ENCODE measurements around the gene KRT72. TPM values are rescaled to one million over a fixed set of nuclear protein-coding genes. Genes with fewer than 3 reads are reported as not detected.

KRT72 gene
- total and polyA plus RNA-seq, 2 experiments from 2014 or later: not detected

DNA sequence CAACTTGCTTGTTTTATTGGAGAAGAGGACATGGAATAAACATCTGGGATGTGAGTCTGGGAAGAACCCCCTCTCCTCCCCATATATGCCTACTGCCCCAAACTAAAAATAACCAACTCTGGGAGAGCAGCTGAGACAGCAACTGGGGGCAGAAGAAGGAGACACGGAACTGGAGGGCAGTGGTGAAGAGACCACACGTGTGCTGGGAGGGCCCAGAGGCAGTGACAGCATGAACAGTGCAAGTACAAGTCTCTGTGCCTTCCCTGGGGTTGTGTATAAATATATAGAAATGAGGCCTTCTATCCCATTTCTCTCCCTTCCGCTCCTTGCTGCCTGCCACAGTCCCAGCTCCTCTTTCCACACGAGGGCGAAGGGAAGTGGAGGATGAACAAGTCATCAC lies 21.1 kb upstream of the KRT72 start (continued):
- TF ChIP-seq, protein P1, sequence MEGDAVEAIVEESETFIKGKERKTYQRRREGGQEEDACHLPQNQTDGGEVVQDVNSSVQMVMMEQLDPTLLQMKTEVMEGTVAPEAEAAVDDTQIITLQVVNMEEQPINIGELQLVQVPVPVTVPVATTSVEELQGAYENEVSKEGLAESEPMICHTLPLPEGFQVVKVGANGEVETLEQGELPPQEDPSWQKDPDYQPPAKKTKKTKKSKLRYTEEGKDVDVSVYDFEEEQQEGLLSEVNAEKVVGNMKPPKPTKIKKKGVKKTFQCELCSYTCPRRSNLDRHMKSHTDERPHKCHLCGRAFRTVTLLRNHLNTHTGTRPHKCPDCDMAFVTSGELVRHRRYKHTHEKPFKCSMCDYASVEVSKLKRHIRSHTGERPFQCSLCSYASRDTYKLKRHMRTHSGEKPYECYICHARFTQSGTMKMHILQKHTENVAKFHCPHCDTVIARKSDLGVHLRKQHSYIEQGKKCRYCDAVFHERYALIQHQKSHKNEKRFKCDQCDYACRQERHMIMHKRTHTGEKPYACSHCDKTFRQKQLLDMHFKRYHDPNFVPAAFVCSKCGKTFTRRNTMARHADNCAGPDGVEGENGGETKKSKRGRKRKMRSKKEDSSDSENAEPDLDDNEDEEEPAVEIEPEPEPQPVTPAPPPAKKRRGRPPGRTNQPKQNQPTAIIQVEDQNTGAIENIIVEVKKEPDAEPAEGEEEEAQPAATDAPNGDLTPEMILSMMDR (conservative IDR thresholded peaks at IDR 0.05; ENCODE audit: low read depth in 2 of 2): no peak
- TF ChIP-seq JUNB (IDR thresholded peaks at IDR 0.05; ENCODE audit: unreplicated experiment) (no peak), STAT1 (IDR thresholded peaks at IDR 0.05; ENCODE audit: unreplicated experiment) (no peak), NANOG (IDR thresholded peaks at IDR 0.05; ENCODE audit: borderline replicate concordance) (no peak), EZH2phosphoT487 (IDR thresholded peaks at IDR 0.05; ENCODE audit: unreplicated experiment) (no peak), ZNF331 (CRISPR knock-in tag; IDR thresholded peaks at IDR 0.05; ENCODE audit: low read depth) (no peak), POLR2AphosphoS5 (IDR thresholded peaks at IDR 0.05; ENCODE audit: low read depth) (no peak)

- Mint-ChIP-seq H3K4me1 (no peaks in the 10 kb centered on the region), H3K4me3 (no peak overlapping the region), H3K9me3 (no peaks in the 10 kb centered on the region; the same call in 2 of the 3 replicates), H3K27ac (no peak overlapping the region), H3K36me3 (ENCODE audit: low read depth) (no peaks in the 10 kb centered on the region), H3K27me3 (ENCODE audit: insufficient read depth, low read depth, poor library complexity) (peaks cover 5% of the 10 kb centered on the region)
- DNase-seq (ENCODE audit: low spot score) (no peak), ATAC-seq (no peak)
- Histone ChIP-seq H3K79me2 (replicated peaks; ENCODE audit: insufficient read depth) (no peaks in the 10 kb centered on the region), H4K20me1 (replicated peaks; ENCODE audit: insufficient read depth) (no peaks in the 10 kb centered on the region), H3K36me3 (ENCODE audit: insufficient read depth) (no peaks in the 10 kb centered on the region), H3K4me3 (no peak overlapping the region), H2AFZ (no peak overlapping the region), H3K9me2 (ENCODE audit: insufficient read depth) (no peaks in the 10 kb centered on the region), H3K27me3 (ENCODE audit: insufficient read depth) (no peaks in the 10 kb centered on the region), H3F3A (replicated peaks; ENCODE audit: low read depth) (no peaks in the 10 kb centered on the region), H3K27ac (ENCODE audit: low read depth) (no peak overlapping the region), H3K4me2 (no peak overlapping the region), H3K4me1 (ENCODE audit: insufficient read depth) (no peaks in the 10 kb centered on the region)
- TF ChIP-seq NANOG (IDR thresholded peaks at IDR 0.05; ENCODE audit: borderline replicate concordance) (no peak), POLR2AphosphoS5 (IDR thresholded peaks at IDR 0.05; ENCODE audit: low read depth) (no peak), ZNF462 (CRISPR knock-in tag; IDR thresholded peaks at IDR 0.05) (no peak), EZH2 (IDR thresholded peaks at IDR 0.05; ENCODE audit: low read depth, unreplicated experiment) (no peak), ETS1 (IDR thresholded peaks at IDR 0.05) (no peak), ZNF114 (CRISPR knock-in tag; IDR thresholded peaks at IDR 0.05) (no peak), CREB1 (CRISPR knock-in tag; IDR thresholded peaks at IDR 0.05; ENCODE audit: low read depth) (no peak), JUNB (IDR thresholded peaks at IDR 0.05; ENCODE audit: unreplicated experiment) (no peak)
- TF ChIP-seq, protein P2, sequence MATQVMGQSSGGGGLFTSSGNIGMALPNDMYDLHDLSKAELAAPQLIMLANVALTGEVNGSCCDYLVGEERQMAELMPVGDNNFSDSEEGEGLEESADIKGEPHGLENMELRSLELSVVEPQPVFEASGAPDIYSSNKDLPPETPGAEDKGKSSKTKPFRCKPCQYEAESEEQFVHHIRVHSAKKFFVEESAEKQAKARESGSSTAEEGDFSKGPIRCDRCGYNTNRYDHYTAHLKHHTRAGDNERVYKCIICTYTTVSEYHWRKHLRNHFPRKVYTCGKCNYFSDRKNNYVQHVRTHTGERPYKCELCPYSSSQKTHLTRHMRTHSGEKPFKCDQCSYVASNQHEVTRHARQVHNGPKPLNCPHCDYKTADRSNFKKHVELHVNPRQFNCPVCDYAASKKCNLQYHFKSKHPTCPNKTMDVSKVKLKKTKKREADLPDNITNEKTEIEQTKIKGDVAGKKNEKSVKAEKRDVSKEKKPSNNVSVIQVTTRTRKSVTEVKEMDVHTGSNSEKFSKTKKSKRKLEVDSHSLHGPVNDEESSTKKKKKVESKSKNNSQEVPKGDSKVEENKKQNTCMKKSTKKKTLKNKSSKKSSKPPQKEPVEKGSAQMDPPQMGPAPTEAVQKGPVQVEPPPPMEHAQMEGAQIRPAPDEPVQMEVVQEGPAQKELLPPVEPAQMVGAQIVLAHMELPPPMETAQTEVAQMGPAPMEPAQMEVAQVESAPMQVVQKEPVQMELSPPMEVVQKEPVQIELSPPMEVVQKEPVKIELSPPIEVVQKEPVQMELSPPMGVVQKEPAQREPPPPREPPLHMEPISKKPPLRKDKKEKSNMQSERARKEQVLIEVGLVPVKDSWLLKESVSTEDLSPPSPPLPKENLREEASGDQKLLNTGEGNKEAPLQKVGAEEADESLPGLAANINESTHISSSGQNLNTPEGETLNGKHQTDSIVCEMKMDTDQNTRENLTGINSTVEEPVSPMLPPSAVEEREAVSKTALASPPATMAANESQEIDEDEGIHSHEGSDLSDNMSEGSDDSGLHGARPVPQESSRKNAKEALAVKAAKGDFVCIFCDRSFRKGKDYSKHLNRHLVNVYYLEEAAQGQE (IDR thresholded peaks at IDR 0.05; ENCODE audit: unreplicated experiment): no peak
Measured at GRCh38 chr12:52618866-52619265, 17.6 kb upstream of the KRT72 start.

All from GM23338 (cell line).